WI38 (cell line): ENCODE measurements around the gene PTTG1IP.

ENCODE experiments used
- H3K4me3 ChIP-seq: 2 replicates; pipeline ENCODE4 v1.5.1; 2011; ENCODE audit warnings: low read depth, mild to moderate bottlenecking, control low read depth, low read length
- TF ChIP-seq, protein P1 (sequence below): IDR thresholded peaks from 2 replicates; pipeline ENCODE4 v1.5.1; 2012; ENCODE audit warnings: low read depth, mild to moderate bottlenecking, control low read depth, low read length

PTTG1IP gene

DNA sequence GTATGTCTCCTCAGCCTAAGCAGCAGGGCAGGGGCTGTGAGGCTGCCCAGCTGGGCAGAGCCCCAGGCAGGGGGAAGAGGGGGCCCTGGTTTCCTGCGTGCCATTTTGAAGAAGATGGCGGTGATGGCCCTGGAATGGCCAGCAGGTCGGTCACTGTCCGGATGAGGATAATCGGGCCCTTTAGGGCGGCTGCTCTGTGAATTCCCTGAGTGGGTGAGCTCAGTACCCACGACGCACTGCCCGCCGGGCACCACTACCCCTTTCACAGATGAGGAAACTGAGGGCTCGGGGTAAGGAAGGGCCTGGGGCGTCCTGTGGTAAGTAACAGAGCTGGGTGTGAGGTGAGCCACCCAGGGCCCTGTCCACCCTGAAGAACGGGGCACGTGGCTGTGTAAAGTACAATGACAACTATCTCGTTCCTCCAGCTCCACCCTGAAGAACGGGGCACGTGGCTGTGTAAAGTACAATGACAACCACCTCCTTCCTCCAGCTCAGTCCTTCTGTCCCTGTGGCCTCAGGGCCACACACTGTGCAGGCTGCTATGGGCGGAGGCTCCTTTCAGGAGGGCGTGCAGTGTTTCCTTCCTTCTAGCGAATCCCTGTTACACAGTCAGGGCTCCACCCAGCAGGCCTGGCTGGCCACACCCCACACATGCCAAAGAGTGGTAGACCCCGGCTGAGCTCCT is 24.0 kb upstream of the PTTG1IP start:
- H3K4me3 ChIP-seq: no peak overlapping the region
- TF ChIP-seq, protein P1, sequence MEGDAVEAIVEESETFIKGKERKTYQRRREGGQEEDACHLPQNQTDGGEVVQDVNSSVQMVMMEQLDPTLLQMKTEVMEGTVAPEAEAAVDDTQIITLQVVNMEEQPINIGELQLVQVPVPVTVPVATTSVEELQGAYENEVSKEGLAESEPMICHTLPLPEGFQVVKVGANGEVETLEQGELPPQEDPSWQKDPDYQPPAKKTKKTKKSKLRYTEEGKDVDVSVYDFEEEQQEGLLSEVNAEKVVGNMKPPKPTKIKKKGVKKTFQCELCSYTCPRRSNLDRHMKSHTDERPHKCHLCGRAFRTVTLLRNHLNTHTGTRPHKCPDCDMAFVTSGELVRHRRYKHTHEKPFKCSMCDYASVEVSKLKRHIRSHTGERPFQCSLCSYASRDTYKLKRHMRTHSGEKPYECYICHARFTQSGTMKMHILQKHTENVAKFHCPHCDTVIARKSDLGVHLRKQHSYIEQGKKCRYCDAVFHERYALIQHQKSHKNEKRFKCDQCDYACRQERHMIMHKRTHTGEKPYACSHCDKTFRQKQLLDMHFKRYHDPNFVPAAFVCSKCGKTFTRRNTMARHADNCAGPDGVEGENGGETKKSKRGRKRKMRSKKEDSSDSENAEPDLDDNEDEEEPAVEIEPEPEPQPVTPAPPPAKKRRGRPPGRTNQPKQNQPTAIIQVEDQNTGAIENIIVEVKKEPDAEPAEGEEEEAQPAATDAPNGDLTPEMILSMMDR: no peak

DNA sequence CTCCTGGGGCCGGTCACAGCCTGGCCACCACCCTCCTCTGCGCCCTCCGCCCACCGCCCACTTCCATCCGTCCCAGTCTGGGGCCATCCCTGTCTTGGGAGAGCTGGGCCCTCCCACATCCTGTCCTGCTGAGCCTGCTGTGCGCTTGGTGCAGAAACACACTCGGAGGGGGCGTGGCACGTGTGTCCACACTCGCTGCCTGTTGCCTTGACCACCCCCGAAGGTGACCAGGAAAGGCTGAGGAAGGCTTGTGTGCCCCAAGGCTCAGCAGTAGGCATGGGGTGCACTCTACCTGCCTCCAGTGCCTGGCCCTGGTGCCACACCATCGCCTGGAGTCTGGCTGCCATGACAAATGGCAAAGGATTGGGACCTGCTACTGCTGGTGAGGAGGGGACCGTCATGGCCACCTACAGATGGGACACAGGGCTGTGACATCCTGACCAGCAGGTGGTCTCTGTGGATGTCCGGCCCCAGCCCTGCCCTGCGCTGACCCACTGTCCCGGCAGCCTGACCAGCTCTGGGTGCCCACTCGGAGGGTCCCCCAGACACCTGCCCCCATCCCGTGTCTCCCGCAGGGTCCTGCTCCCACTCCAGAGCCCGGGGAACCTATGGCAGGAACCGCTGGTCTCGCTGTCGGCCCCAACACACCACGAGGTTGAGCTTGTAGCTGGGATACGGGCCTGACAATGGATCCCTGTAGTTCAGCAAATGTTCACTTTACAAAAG is 23.2 kb upstream of the PTTG1IP start:
- TF ChIP-seq, protein P1: no peak
- H3K4me3 ChIP-seq: no peak overlapping the region

DNA sequence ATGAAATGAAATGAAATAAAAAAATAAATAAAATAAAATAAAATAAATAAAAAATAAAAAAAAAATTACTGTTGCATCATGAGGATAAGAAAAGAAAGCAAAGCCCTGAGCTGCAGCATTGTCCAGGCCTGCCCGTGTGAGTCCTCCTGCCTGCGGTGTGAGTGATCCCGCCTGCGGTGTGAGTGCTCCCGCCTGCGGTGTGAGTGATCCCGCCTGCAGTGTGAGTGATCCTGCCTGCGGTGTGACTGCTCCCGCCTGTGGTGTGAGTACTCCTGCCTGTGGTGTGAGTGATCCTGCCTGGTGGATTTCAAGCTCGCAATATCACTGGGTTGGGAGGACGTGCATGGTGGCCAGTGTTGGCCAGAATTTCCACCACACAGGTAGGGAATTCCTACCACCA is 22.4 kb upstream of the PTTG1IP start:
- TF ChIP-seq, protein P1: no peak
- no peak overlapping the region for H3K4me3 ChIP-seq

DNA sequence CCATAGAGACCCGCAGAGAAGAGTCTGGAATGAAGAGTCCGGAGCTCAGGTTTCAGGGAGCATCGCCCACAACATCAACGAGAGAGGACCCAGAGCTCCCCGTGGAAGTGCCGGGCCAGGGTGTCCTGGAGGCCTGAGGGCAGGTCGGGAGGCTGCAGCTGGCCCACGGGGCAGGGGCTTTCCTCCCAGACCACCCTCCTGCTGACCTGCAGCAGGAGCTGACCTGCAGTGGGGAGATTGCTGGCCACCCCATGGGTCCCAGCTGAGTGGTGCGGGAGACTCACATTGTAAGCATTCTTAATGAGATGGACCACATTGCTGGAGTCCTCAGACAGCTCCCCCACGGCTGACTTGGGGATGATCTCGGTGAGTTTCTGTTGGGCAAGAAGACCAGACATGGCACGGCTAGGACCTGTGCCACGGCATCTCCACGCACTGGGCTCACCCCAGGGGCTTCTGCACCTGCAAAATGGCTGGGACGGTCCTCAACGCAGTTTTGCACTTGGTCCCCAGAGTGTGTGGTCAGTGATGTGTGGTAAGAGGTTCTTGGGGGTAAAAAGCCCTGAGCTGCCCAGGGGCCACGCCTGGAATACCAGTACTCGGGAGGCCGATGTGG is 21.3 kb upstream of the PTTG1IP start:
- TF ChIP-seq, protein P1: no peak
- no peak overlapping the region for H3K4me3 ChIP-seq

DNA sequence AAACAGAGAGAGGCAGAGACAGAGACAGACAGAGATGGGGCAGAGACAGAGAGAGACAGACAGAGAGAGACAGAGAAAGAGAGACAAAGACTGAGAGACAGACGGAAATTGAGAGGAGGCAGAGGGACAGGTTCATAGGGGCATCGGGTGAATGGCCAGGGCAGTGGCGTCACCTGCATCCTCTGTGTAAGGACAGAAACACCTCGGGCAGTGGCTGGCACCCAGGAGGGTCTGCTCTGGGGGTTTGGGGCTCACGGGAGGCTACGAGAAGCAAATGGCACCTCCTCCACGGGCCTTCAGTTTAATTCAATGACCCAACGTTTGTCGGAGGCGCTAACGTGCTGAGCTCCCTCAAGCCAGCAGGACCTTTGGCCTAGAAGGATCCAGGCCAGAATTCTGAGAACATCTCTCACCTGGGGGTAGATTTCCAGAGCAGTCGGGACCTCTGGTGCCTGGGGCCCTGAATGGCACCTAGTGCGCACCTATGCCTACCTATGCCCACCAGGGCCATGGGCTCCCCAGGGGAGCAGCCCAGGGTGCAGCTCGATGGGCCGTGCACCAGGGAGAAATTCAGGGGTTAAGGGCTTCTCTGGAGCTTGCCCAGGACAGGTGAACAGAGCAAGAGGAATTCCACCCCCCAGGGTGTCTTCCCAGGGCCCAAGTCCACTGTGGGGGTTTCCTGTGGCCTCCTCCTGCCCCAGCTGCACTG is 20.6 kb upstream of the PTTG1IP start:
- H3K4me3 ChIP-seq: no peak overlapping the region
- TF ChIP-seq, protein P1: no peak

DNA sequence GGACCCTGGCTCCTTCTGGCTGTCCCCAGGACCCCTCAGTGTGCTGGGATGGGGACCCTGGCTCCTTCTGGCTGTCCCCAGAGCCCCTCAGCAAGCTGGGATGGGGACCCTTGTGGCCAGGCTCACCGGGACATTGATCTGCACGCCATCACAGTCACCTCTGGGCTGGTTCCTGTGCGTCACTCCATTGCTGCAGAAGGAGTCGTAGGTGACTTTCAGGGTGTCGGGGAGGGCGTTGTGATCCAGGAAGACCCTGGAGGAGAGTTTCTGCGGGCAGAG is 19.7 kb upstream of the PTTG1IP start:
- TF ChIP-seq, protein P1: no peak
- no peak overlapping the region for H3K4me3 ChIP-seq
